Skeletal muscle satellite cell (primary cell): ENCODE data around the gene CHCHD3. TPM values are rescaled to one million over a fixed set of nuclear protein-coding genes. Genes with fewer than 3 reads are reported as not detected.

Source experiments
- H3K27me3 ChIP-seq: 2 replicates; pipeline ENCODE4 v1.7.0; 2013; ENCODE audit warnings: low read length; ENCODE audit not compliant: control insufficient read depth, insufficient read depth
- H3K36me3 ChIP-seq: 2 replicates; pipeline ENCODE4 v1.7.0; 2013; ENCODE audit warnings: mild to moderate bottlenecking, control low read depth, low read length; ENCODE audit not compliant: insufficient read depth
- H3K4me1 ChIP-seq: 2 replicates; pipeline ENCODE4 v1.7.0; 2013; ENCODE audit warnings: low read length; ENCODE audit not compliant: control insufficient read depth, insufficient read depth
- H3K4me2 ChIP-seq: 2 replicates; pipeline ENCODE4 v1.7.0; 2013; ENCODE audit warnings: mild to moderate bottlenecking, low read length
- H3K4me3 ChIP-seq: 2 replicates; pipeline ENCODE4 v1.7.0; 2013; ENCODE audit warnings: low read length
- H3K9ac ChIP-seq: 2 replicates; pipeline ENCODE4 v1.7.0; 2013; ENCODE audit warnings: mild to moderate bottlenecking, low read depth, low read length, moderate library complexity
- H3K9me3 ChIP-seq: replicated peaks from 2 replicates; pipeline ENCODE4 v1.7.0; 2013; ENCODE audit warnings: mild to moderate bottlenecking, control low read depth, low read length
- total RNA-seq: library from RNA; depleted of rRNA; stranded (reverse); fragments of >200 nt; gene quantifications from 2 replicates; pipeline ENCODE4 v1.2.3, GENCODE V29; 2012; rRNA removed

Gene CHCHD3
- total RNA-seq: 90.4 and 116 TPM in 2 replicates

DNA sequence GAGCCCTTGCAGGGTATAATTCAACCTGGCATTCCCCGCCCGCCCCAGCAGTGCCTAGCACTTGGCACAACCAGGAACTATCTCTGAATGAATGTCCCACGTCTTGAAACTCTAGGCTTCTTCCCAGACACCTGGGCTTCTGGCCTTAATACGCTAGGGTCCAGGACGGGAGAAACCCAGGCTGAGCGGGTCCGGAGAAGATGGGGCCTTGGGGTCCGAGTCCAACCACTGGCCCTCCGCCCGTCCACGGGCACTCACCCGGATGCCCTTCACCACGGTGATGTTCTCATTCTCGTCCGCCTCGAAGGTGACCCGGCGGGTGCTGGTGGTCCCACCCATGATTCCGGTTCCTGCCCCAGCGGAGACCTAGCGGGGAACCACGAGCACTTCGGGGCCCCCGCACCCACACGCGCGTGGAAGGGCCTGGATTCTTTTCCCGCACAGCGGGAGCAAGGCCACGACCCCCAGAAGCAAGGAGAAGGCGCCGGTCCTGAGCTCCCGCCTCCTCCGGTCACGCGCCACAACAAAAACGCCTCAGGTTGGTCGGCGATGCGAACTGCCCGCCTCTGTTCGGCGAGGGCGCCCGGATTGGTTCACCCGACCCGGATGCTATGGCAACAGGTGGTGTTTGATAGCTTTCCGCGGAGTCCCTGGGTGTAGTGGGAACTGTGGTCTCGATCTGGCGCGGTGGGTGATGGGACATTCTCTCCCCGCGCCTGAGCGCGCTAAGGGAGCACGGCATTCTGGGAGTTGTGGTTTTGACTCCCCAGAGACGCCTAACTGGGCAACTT, at the start of gene CHCHD3:
Gene CHCHD3 (minus strand): TSS at position 492 of the 791 bp plus-strand sequence. CDS start 153 bp downstream, at position 339.
- Histone ChIP-seq H3K9ac (peak within 1 kb of the TSS; percentile 97), H3K9me3 (no peaks in the 10 kb centered on the region), H3K4me2 (peak within 1 kb of the TSS; percentile 92), H3K4me3 (peak within 1 kb of the TSS; percentile 99), H3K27me3 (no peaks in the 10 kb centered on the region), H3K36me3 (peaks cover 3% of the 10 kb centered on the region), H3K4me1 (peaks cover 5% of the 10 kb centered on the region)

DNA sequence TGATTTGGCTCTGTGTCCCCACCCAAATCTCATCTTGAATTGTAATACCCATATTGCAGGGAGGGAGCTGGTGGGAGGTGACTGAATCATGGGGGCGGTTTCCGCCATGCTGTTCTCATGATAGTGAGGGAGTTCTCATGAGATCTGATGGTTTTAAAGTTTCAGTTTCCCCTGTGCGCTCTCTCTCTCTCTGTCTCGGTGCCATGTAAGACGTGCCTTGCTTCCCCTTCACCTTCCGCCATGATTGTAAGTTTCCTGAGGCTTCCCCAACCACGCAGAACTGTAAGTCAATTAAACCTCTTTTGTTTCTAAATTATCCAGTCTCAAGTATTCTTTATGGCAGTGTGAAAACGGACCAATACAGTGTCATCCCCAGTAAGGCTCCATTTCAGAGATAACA, 48.3 kb upstream of the CHCHD3 start:
- Histone ChIP-seq H3K9ac (no peak overlapping the region), H3K36me3 (no peaks in the 10 kb centered on the region), H3K4me3 (no peak overlapping the region), H3K4me2 (no peak overlapping the region), H3K27me3 (no peaks in the 10 kb centered on the region), H3K4me1 (no peaks in the 10 kb centered on the region), H3K9me3 (no peaks in the 10 kb centered on the region)

DNA sequence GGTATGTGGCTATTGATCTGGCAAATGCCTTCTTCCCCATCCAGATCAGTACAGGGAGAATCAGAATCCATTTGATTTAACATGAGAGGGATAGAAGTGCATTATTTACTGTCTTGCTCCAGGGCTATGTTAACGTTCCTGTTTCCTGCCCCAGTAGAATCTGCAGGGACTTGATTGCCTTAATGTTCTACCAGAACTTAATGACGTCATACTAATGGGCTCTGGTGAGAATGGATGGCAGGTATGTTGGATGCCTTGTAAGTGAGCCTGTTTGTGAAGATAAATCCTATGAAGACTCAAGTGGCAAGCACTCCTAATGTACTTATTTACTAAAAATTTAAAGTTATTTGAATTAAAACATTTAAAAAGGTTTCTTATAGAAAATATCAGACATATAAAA, 44.5 kb upstream of the CHCHD3 start:
- H3K4me1 ChIP-seq: no peaks in the 10 kb centered on the region
- H3K27me3 ChIP-seq: no peaks in the 10 kb centered on the region

DNA sequence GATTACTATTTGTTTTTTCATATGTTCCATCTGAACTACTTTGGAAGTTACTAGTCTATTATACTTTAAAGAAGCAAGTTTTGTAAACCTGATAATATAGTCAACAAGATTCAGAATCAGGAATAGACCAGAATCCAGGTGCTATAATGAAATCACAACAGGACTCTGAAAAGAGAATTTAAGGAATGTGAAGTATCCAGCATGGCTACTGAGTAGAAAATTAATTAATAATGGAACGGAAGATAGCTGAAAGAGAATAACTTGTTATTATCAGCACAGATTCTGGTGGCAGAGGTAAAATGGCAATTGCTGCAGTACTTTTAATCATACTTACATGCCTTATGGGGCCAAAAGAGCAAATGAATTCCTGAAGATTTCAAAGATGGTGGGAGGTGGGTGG, 43.1 kb upstream of the CHCHD3 start:
- H3K36me3 ChIP-seq: no peaks in the 10 kb centered on the region
- no peak overlapping the region for H3K4me3 ChIP-seq
- H3K4me2 ChIP-seq: no peak overlapping the region
- no peaks in the 10 kb centered on the region for H3K27me3 ChIP-seq
- no peaks in the 10 kb centered on the region for H3K4me1 ChIP-seq
- H3K9ac ChIP-seq: no peak overlapping the region
- no peaks in the 10 kb centered on the region for H3K9me3 ChIP-seq

More for the DNA sequence above, 44.5 kb upstream of the CHCHD3 start:
- no peak overlapping the region for H3K4me2 ChIP-seq
- H3K4me3 ChIP-seq: no peak overlapping the region
- no peaks in the 10 kb centered on the region for H3K9me3 ChIP-seq
- no peak overlapping the region for H3K9ac ChIP-seq
- H3K36me3 ChIP-seq: no peaks in the 10 kb centered on the region

DNA sequence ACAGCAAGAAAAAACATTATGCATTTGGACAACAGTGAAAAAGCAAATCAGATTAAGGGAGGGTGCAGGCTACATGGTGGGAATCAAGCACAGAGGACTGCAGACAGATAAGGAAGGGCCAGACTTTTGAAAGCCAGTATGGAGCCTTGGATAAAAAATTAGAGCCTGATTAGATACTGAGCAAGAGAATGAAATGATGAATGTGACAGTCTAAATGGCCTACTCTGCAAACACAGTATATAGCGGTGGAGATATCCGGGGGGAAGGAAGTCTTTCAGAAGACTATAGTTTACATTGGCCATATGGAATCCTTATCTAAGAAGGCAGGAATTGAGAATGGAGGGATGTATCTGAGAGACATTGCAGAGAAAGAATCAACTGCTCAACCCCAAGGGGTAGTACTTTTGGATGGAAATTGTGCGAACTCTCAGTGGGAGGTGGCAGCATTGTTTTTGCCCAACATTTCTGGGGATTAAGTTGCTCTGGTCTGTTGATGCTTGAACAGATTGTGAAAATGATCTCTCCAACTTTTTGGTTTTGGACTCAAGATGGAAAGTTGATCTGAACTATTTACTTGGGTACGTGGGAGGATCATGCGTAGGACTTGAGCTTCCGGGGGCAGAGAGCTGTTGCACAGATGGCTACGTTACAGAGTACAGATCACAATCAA, 39.4 kb upstream of the CHCHD3 start:
- H3K9ac ChIP-seq: no peak overlapping the region
- peaks cover 23% of the 10 kb centered on the region for H3K27me3 ChIP-seq
- H3K4me1 ChIP-seq: no peaks in the 10 kb centered on the region
- no peaks in the 10 kb centered on the region for H3K36me3 ChIP-seq
- no peak overlapping the region for H3K4me3 ChIP-seq
- H3K4me2 ChIP-seq: no peak overlapping the region
- no peaks in the 10 kb centered on the region for H3K9me3 ChIP-seq

DNA sequence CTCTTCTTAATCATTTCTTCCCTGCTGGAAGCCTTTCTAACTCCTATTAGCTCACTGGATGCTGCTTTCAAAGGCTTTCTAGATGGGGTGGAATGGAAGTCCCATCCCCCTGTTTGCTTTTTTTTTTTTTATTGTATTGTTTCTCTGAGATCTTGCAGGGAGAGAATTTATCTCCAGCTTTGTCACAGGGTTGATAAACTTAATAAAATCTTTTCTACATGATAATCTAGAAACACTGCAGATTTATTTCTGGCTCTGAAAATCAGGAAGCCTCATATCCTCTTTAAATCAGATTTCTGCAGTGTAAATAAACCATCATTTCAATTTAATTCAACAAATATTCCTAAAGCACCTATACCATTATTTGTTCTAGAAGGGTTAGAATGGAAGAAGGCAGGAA, 37.2 kb upstream of the CHCHD3 start:
- Histone ChIP-seq H3K4me2 (no peak overlapping the region), H3K9ac (no peak overlapping the region), H3K4me1 (no peaks in the 10 kb centered on the region), H3K4me3 (no peak overlapping the region), H3K9me3 (no peaks in the 10 kb centered on the region), H3K27me3 (peaks cover 35% of the 10 kb centered on the region), H3K36me3 (no peaks in the 10 kb centered on the region)

DNA sequence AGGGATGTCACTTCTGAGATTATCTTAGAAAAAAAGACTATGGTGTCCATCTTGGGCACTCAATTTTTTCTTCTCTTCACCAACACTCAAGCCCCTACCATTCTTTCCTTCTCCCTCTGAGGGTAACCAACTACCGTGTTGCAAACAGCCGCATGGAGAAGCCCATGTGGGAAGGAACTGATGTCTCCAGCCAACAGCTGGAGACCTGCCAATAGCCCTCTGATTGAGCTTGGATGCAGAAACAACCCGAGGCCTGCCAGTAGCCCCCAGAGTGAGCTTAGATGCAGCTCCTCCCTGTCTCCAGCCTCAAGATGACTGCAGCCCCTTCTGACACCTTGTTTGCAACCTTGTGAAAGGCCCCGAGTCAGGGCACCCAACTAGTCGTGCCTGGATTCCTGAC, 36.4 kb upstream of the CHCHD3 start:
- Histone ChIP-seq H3K9me3 (no peaks in the 10 kb centered on the region), H3K4me2 (no peak overlapping the region), H3K9ac (no peak overlapping the region), H3K27me3 (peaks cover 35% of the 10 kb centered on the region), H3K36me3 (no peaks in the 10 kb centered on the region), H3K4me1 (no peaks in the 10 kb centered on the region), H3K4me3 (no peak overlapping the region)

DNA sequence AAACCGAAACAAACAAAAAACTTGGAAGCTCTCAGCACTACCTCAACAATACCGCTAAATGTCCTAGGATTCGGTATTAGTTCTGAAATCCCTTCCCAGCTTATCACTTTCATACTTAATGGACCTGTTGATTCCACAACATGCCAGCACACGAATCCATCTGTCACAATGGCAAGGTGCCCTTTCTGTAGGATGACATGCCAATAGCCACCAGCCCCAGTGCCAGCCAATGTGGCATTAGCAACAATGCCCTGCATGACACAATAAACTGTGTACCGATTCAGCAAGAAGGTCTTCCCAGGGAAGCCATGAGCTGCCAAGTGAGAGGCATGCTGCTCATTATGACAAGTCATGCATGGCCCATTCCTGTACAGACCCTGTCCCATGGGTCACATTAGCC, 35.6 kb upstream of the CHCHD3 start:
- no peaks in the 10 kb centered on the region for H3K36me3 ChIP-seq
- no peak overlapping the region for H3K9ac ChIP-seq
- no peaks in the 10 kb centered on the region for H3K9me3 ChIP-seq
- H3K4me2 ChIP-seq: no peak overlapping the region
- H3K4me1 ChIP-seq: no peaks in the 10 kb centered on the region
- no peak overlapping the region for H3K4me3 ChIP-seq
- peaks cover 35% of the 10 kb centered on the region for H3K27me3 ChIP-seq

DNA sequence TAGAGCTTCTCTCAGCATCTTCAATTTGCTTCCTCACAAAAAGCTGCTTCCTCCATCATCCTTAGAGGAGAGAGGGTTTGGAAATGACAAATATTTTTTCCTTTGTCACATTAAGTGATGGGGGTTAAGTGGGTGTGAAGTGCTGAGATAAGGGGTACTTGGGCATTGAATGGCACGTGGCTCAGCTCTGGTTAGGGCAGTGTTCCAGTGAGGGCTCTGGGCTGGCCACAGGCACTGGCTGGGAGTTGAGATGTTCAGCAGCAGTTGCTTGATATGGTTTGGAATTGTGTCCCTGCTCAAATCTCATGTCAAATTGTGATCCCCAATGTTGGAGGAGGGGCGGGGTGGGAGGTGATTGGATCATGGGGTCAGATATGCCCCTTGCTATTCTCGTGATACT, 33.7 kb upstream of the CHCHD3 start:
- no peaks in the 10 kb centered on the region for H3K9me3 ChIP-seq
- no peak overlapping the region for H3K4me2 ChIP-seq
- no peak overlapping the region for H3K9ac ChIP-seq
- no peaks in the 10 kb centered on the region for H3K4me1 ChIP-seq
- no peak overlapping the region for H3K4me3 ChIP-seq
- peaks cover 35% of the 10 kb centered on the region for H3K27me3 ChIP-seq
- no peaks in the 10 kb centered on the region for H3K36me3 ChIP-seq

DNA sequence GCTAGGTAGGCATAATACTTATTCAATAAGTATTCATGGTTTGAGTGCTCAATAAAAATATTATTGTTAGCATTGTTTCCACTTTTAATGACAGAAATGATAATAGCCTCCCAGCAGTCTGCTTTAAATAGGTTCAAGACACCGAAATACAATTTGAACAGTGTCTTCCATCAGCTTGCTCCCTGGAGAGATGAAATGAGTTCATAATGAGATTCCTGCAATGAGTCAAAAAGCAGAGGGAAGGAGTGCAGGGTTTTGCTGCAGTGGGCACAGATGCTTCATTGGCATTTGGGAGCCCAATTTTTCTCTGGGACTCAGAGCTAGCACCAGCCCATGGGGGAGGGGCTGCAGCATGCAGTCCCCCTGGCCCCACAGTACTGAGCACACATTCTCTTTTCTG, 32.6 kb upstream of the CHCHD3 start:
- H3K9me3 ChIP-seq: no peaks in the 10 kb centered on the region
- H3K9ac ChIP-seq: no peak overlapping the region
- H3K4me3 ChIP-seq: no peak overlapping the region
- H3K27me3 ChIP-seq: peaks cover 35% of the 10 kb centered on the region
- no peaks in the 10 kb centered on the region for H3K36me3 ChIP-seq
- H3K4me2 ChIP-seq: no peak overlapping the region
- H3K4me1 ChIP-seq: no peaks in the 10 kb centered on the region

DNA sequence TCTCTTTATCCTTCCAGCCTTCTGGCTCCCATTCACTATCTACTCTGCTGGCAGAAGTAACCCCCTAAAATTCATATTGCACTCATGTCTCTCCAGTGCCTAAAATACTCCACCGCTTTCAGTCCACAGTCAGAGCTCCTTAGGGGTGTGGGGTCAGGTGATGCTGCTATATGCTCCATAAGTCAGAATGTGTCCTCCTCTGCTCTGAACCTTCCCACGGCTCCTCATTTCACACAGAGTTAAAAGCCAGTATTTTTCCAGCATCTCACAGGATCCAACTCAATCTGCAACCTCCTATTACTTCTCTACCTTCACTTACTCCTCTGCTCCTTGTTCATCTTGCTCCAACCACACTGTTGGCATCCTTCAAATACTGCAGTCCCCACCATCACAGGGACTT, 31.1 kb upstream of the CHCHD3 start:
- H3K9me3 ChIP-seq: no peaks in the 10 kb centered on the region
- H3K4me1 ChIP-seq: no peaks in the 10 kb centered on the region
- H3K9ac ChIP-seq: no peak overlapping the region
- H3K4me3 ChIP-seq: no peak overlapping the region
- no peaks in the 10 kb centered on the region for H3K36me3 ChIP-seq
- H3K4me2 ChIP-seq: no peak overlapping the region
- H3K27me3 ChIP-seq: peaks cover 23% of the 10 kb centered on the region

DNA sequence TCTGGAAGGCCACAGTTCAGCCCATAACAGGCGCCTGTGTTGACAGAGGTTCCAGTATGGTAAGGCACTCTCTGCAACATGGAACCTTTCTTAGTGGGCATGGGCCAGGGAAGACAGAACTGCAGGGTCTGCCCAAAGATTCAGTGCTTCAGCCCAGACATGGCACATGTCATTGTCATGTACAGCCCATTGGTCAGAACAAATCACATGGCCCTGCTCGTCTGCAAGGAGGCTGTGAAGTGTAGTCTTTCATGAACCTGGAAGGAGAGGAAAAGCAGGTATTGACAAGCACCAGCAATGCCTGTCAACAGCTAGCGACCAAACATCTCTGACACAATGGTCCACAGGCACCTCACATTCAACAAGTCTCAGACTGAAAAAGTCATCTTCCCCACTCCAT, 30.4 kb upstream of the CHCHD3 start:
- Histone ChIP-seq H3K4me3 (no peak overlapping the region), H3K9me3 (no peaks in the 10 kb centered on the region), H3K9ac (no peak overlapping the region), H3K36me3 (no peaks in the 10 kb centered on the region), H3K4me2 (no peak overlapping the region), H3K27me3 (peaks cover 17% of the 10 kb centered on the region), H3K4me1 (no peaks in the 10 kb centered on the region)
